Parathyroid adenoma (tissue), 2 donors: ENCODE results near the gene ARHGEF2.

ENCODE experiments used
- H2AFZ ChIP-seq: fragments of 300-600 bp; sonication (generic); one replicate; pipeline ENCODE4 v1.7.0; 2017; ENCODE audit warnings: antibody characterized with exemption, mild to moderate bottlenecking
- H3K27ac ChIP-seq: fragments of 300-600 bp; sonication (generic); one replicate; pipeline ENCODE4 v1.7.0; 2017
- H3K27me3 ChIP-seq: fragments of 300-600 bp; sonication (generic); one replicate; pipeline ENCODE4 v1.7.0; 2017; ENCODE audit warnings: low read length; ENCODE audit not compliant: control insufficient read depth, insufficient read depth
- H3K36me3 ChIP-seq: fragments of 300-600 bp; sonication (generic); one replicate; pipeline ENCODE4 v1.7.0; 2017; ENCODE audit warnings: low read length; ENCODE audit not compliant: control insufficient read depth, insufficient read depth
- H3K4me1 ChIP-seq: fragments of 300-600 bp; sonication (generic); one replicate; pipeline ENCODE4 v1.7.0; 2017; ENCODE audit warnings: control low read depth
- H3K4me2 ChIP-seq: fragments of 300-600 bp; sonication (generic); one replicate; pipeline ENCODE4 v1.7.0; 2017; ENCODE audit warnings: low read length
- H3K4me3 ChIP-seq: fragments of 300-600 bp; sonication (generic); one replicate; pipeline ENCODE4 v1.7.0; 2017; ENCODE audit warnings: low read depth, low read length
- H3K79me2 ChIP-seq: fragments of 300-600 bp; sonication (generic); one replicate; pipeline ENCODE4 v1.7.0; 2017; ENCODE audit warnings: control low read depth
- H3K9ac ChIP-seq: fragments of 300-600 bp; sonication (generic); one replicate; pipeline ENCODE4 v1.7.0; 2017; ENCODE audit warnings: mild to moderate bottlenecking
- H3K9me3 ChIP-seq: fragments of 300-600 bp; sonication (generic); one replicate; pipeline ENCODE4 v1.7.0; 2017; ENCODE audit warnings: low read length; ENCODE audit not compliant: control insufficient read depth
- TF ChIP-seq, protein P1 (sequence below): fragments of 300-600 bp; sonication (generic); IDR thresholded peaks from one replicate; pipeline ENCODE4 v1.7.0; 2017; ENCODE audit warnings: antibody characterized with exemption, mild to moderate bottlenecking
- donor health status: primary hyperparathyroidism.

ARHGEF2 gene

DNA sequence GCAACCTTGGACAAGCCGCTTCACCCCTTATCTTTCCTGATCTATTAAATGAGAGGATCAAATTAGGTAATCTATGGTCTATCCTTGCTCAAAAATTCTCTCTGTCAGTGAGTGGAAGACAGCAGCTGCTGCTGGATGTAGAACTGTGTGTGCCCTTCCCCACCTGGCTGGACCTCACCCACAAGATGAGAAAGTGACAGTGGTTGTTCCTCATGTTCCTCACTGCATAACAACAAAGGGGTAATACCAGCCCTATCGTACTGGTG lies 25.5 kb upstream of the ARHGEF2 start:
- TF ChIP-seq, protein P1, sequence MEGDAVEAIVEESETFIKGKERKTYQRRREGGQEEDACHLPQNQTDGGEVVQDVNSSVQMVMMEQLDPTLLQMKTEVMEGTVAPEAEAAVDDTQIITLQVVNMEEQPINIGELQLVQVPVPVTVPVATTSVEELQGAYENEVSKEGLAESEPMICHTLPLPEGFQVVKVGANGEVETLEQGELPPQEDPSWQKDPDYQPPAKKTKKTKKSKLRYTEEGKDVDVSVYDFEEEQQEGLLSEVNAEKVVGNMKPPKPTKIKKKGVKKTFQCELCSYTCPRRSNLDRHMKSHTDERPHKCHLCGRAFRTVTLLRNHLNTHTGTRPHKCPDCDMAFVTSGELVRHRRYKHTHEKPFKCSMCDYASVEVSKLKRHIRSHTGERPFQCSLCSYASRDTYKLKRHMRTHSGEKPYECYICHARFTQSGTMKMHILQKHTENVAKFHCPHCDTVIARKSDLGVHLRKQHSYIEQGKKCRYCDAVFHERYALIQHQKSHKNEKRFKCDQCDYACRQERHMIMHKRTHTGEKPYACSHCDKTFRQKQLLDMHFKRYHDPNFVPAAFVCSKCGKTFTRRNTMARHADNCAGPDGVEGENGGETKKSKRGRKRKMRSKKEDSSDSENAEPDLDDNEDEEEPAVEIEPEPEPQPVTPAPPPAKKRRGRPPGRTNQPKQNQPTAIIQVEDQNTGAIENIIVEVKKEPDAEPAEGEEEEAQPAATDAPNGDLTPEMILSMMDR = no peak
- H3K9me3 ChIP-seq = no peaks in the 10 kb centered on the region
- H3K36me3 ChIP-seq = no peaks in the 10 kb centered on the region
- H3K4me3 ChIP-seq = no peak overlapping the region
- H3K79me2 ChIP-seq = no peaks in the 10 kb centered on the region
- no peak overlapping the region for H3K27ac ChIP-seq
- no peak overlapping the region for H3K9ac ChIP-seq
- H2AFZ ChIP-seq = no peak overlapping the region
- no peak overlapping the region for H3K4me2 ChIP-seq
- H3K27me3 ChIP-seq = no peaks in the 10 kb centered on the region
- peaks cover under 1% of the 10 kb centered on the region for H3K4me1 ChIP-seq

DNA sequence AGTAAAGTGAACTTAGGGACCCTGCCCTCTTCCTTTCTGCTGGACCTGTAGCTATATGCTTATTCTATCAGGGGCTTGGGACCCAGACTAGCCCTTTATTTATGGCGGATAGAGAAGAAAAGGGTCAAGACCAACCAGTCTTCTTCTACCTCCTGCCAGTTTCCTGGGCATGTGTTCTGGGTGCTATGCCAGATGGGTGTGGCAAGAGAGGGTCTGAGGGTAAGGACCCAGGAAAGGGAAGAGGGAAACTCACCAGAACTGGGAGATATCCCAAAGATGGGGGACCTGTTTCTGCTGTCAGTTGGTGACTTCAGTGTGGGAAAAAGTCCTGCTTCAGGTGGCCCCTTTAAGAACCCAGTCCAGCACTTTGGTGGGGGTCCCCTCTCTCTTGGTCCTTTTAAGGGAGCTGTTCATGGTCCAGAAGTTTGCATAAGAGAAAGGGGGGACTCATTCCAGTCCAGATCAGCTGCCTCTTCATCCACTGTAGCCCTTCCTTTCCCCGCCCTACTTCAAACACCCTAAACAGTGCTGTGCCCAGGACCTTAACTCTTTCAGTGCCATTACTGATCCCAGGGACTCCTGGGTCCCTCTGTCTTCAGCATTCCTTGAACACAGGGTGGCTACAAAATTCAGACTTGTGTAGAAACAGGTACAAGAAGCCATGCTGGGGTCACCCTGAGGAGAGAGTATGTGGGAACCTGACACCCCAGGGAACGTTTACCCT lies 24.0 kb upstream of the ARHGEF2 start:
- Histone ChIP-seq H3K79me2 (no peaks in the 10 kb centered on the region), H3K9me3 (no peaks in the 10 kb centered on the region), H3K4me1 (no peaks in the 10 kb centered on the region), H3K4me3 (no peak overlapping the region), H2AFZ (no peak overlapping the region), H3K27ac (no peak overlapping the region), H3K27me3 (no peaks in the 10 kb centered on the region), H3K4me2 (no peak overlapping the region), H3K9ac (no peak overlapping the region), H3K36me3 (no peaks in the 10 kb centered on the region)
- TF ChIP-seq, protein P1 = no peak

DNA sequence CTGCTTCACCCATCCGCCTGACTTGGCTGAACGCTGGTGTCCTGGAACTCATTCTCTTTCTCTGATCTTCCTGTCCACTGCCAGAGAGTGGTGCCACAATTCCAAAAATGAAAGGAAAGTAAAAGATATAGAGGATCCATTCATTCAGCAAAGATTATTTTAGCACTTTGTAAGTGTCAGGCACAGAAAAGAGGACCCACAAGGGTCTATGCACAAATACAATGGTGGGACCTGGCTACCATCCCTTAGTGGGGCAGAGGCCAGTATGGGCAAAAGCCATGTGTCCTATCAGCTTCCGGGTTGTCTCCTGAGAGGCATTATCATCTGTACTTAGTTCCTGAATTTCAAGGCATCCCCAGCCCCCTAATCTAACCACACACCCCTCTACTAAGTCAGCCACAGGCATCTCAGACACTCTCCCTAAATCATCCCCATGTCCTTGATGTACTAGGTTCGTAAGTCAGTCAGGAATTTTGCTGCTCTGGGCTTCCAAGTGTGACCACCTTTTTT lies 23.4 kb upstream of the ARHGEF2 start:
- H3K27ac ChIP-seq = no peak overlapping the region
- H3K4me2 ChIP-seq = no peak overlapping the region
- no peaks in the 10 kb centered on the region for H3K4me1 ChIP-seq
- no peak overlapping the region for H2AFZ ChIP-seq
- TF ChIP-seq, protein P1 = no peak
- H3K4me3 ChIP-seq = no peak overlapping the region
- H3K36me3 ChIP-seq = no peaks in the 10 kb centered on the region
- H3K79me2 ChIP-seq = no peaks in the 10 kb centered on the region
- no peaks in the 10 kb centered on the region for H3K9me3 ChIP-seq
- no peaks in the 10 kb centered on the region for H3K27me3 ChIP-seq
- no peak overlapping the region for H3K9ac ChIP-seq

DNA sequence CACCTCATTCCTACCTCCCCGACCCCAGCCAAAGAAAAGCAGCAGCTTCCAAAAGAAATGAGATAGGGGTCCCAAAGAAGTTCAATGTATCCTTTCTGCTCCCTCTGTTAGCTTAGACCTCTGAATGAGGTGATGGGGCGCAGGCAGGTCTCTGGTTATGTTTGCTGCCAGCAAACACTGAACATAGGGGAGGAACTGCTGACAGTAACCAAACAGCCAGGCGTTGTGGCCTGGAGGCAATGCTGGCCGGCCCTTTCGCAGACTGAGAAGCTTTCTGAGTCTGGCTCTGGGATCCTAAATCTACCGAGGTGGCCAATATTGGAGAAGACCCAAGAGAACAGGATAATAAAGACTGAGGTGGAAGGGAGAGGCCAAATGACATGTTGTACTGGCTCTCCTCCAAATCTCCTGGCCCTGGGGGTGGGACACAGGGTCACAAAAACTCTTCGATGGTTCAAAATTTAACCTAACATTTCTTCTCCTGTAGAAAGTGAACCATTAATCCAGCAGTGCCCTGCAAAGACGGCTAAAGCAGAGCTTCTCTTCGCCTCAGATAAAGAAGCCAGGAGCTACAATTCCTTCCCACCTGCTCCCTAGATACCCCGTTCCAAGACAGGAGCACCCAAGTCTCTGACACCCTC lies 22.8 kb upstream of the ARHGEF2 start:
- Histone ChIP-seq H3K4me1 (no peaks in the 10 kb centered on the region), H2AFZ (no peak overlapping the region), H3K9ac (no peak overlapping the region), H3K4me2 (no peak overlapping the region), H3K9me3 (no peaks in the 10 kb centered on the region), H3K36me3 (no peaks in the 10 kb centered on the region), H3K79me2 (no peaks in the 10 kb centered on the region), H3K27ac (no peak overlapping the region), H3K4me3 (no peak overlapping the region), H3K27me3 (no peaks in the 10 kb centered on the region)
- TF ChIP-seq, protein P1 = no peak

DNA sequence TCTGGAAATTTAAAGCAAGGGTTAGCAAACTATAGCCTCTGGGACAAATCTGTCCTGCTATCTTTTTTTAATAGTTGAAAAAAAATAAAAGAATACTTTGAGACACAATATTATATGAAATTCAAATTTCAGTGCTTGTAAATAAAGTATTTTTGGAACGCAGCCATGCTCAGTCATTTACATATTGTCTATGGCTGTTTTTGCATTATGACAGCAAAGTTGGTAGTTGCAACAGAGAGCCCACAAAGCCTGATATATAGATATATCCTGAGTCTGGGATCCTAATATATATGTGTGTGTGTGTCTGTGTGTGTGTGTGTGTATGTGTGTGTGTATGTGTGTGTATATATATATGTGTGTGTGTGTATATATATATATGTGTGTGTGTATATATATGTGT lies 21.6 kb upstream of the ARHGEF2 start:
- no peak overlapping the region for H2AFZ ChIP-seq
- H3K27me3 ChIP-seq = no peaks in the 10 kb centered on the region
- no peak overlapping the region for H3K4me2 ChIP-seq
- H3K9ac ChIP-seq = no peak overlapping the region
- TF ChIP-seq, protein P1 = no peak
- no peaks in the 10 kb centered on the region for H3K4me1 ChIP-seq
- no peak overlapping the region for H3K27ac ChIP-seq
- no peaks in the 10 kb centered on the region for H3K9me3 ChIP-seq
- no peaks in the 10 kb centered on the region for H3K79me2 ChIP-seq
- no peak overlapping the region for H3K4me3 ChIP-seq
- H3K36me3 ChIP-seq = no peaks in the 10 kb centered on the region
